GM12878 (cell line): ENCODE data around the gene PLPP7. TPM values are rescaled to one million over a fixed set of nuclear protein-coding genes. Genes with fewer than 3 reads are reported as not detected.

Source experiments
- polyA plus RNA-seq, 11 experiments: library from polyadenylated mRNA; depleted of rRNA in 4 of 11; unstranded in 6 of 11; stranded (reverse) in 5 of 11; fragments of >200 nt; fragmentation: Nextera tagmentation in 4 of 11; fragmentation: Illumina TruSeq in 1 of 11; extraction: Ambion mirVana in 4 of 11; extraction: Trizol in 1 of 11; gene quantifications; 1 replicate in 1 of 11; 2 replicates in 10 of 11; pipeline versions ENCODE4 v1.2.1 to v1.2.3, GENCODE V29; 2011 to 2016; ENCODE audit warnings: inconsistent platforms in 2 of 11, missing spikeins in 2 of 11, low read depth in 1 of 11
- total RNA-seq, 4 experiments: library from RNA; depleted of rRNA in 3 of 4; stranded (reverse); fragments of >200 nt in 3 of 4; fragmentation: Illumina TruSeq in 1 of 4; extraction: Trizol in 1 of 4; gene quantifications; 2 replicates each; pipeline versions ENCODE4 v1.2.1 to v1.2.3, GENCODE V29; 2013 to 2021

PLPP7 gene
- total and polyA plus RNA-seq, 10 of the 15 experiments (the other 5 are each of a cell fraction or from before 2014, with no cell fraction given) = 0.05 to 1.0 (median 0.40) TPM; not detected in 3

Other genes with a start within 250 kb of the PLPP7 start
- not detected in 2 replicates for gene AIF1L, start 193.2 kb upstream of the PLPP7 start, total RNA-seq (2014; rRNA removed)
- not detected in 2 replicates for gene AIF1L, start 193.2 kb upstream of the PLPP7 start, total RNA-seq (2014; rRNA removed; fragmentation: Illumina TruSeq; extraction: Trizol)
- 0.15 TPM in 1 of 2 replicates, not detected in the other for gene AIF1L, start 193.2 kb upstream of the PLPP7 start, total RNA-seq (2021)
- gene AIF1L, start 193.2 kb upstream of the PLPP7 start, polyA plus RNA-seq (2011; rRNA removed) = 0.07 TPM in 1 of 2 replicates, not detected in the other
- not detected in 2 replicates for gene AIF1L, start 193.2 kb upstream of the PLPP7 start, polyA plus RNA-seq (2014; fragmentation: Illumina TruSeq; extraction: Trizol)
- gene AIF1L, start 193.2 kb upstream of the PLPP7 start, polyA plus RNA-seq (2014; fragmentation: Nextera tagmentation; extraction: Ambion mirVana) = not detected
- not detected in 2 replicates for gene AIF1L, start 193.2 kb upstream of the PLPP7 start, polyA plus RNA-seq (2014; rRNA removed)
- under 1 TPM in 1 of 2 experiments, not detected in 1; 0.08 TPM for gene AIF1L, start 193.2 kb upstream of the PLPP7 start, polyA plus RNA-seq (2016; fragmentation: Nextera tagmentation; extraction: Ambion mirVana)
- 11.0 and 16.7 TPM in 2 replicates for gene NUP214, start 164.1 kb upstream of the PLPP7 start, total RNA-seq (2014; rRNA removed)
- 16.2 and 18.6 TPM in 2 replicates for gene NUP214, start 164.1 kb upstream of the PLPP7 start, total RNA-seq (2014; rRNA removed; fragmentation: Illumina TruSeq; extraction: Trizol)
- 53.8 and 54.3 TPM in 2 replicates for gene NUP214, start 164.1 kb upstream of the PLPP7 start, total RNA-seq (2021)
- 6.5 and 11.7 TPM in 2 replicates for gene NUP214, start 164.1 kb upstream of the PLPP7 start, polyA plus RNA-seq (2011; rRNA removed)
- gene NUP214, start 164.1 kb upstream of the PLPP7 start, polyA plus RNA-seq (2014; fragmentation: Illumina TruSeq; extraction: Trizol) = 30.8 and 40.0 TPM in 2 replicates
- gene NUP214, start 164.1 kb upstream of the PLPP7 start, polyA plus RNA-seq (2014; fragmentation: Nextera tagmentation; extraction: Ambion mirVana) = 10 to 100 TPM; 16.9 to 18.3 TPM
- gene NUP214, start 164.1 kb upstream of the PLPP7 start, polyA plus RNA-seq (2014; rRNA removed) = 15.8 and 18.5 TPM in 2 replicates
- 10 to 100 TPM; 27.2 to 34.5 TPM for gene NUP214, start 164.1 kb upstream of the PLPP7 start, polyA plus RNA-seq (2016; fragmentation: Nextera tagmentation; extraction: Ambion mirVana)
- 19.2 and 20.1 TPM in 2 replicates for gene FAM78A, start 13.2 kb upstream of the PLPP7 start, total RNA-seq (2014; rRNA removed)
- 10.5 and 11.0 TPM in 2 replicates for gene FAM78A, start 13.2 kb upstream of the PLPP7 start, total RNA-seq (2014; rRNA removed; fragmentation: Illumina TruSeq; extraction: Trizol)
- gene FAM78A, start 13.2 kb upstream of the PLPP7 start, total RNA-seq (2021) = 25.1 and 25.4 TPM in 2 replicates
- 13.7 and 32.5 TPM in 2 replicates for gene FAM78A, start 13.2 kb upstream of the PLPP7 start, polyA plus RNA-seq (2011; rRNA removed)
- gene FAM78A, start 13.2 kb upstream of the PLPP7 start, polyA plus RNA-seq (2014; fragmentation: Illumina TruSeq; extraction: Trizol) = 5.4 and 13.4 TPM in 2 replicates
- gene FAM78A, start 13.2 kb upstream of the PLPP7 start, polyA plus RNA-seq (2014; fragmentation: Nextera tagmentation; extraction: Ambion mirVana) = under 1 TPM; 0.18 to 0.66 TPM
- gene FAM78A, start 13.2 kb upstream of the PLPP7 start, polyA plus RNA-seq (2014; rRNA removed) = 19.4 and 23.5 TPM in 2 replicates
- 10 to 100 TPM in 1 of 2 experiments, 1 to 10 TPM in 1; 6.7 to 10.1 TPM for gene FAM78A, start 13.2 kb upstream of the PLPP7 start, polyA plus RNA-seq (2016; fragmentation: Nextera tagmentation; extraction: Ambion mirVana)
- gene PRRC2B, start 104.4 kb downstream of the PLPP7 start, total RNA-seq (2014; rRNA removed) = 27.8 and 32.0 TPM in 2 replicates
- gene PRRC2B, start 104.4 kb downstream of the PLPP7 start, total RNA-seq (2014; rRNA removed; fragmentation: Illumina TruSeq; extraction: Trizol) = 21.2 and 21.6 TPM in 2 replicates
- 150 and 155 TPM in 2 replicates for gene PRRC2B, start 104.4 kb downstream of the PLPP7 start, total RNA-seq (2021)
- gene PRRC2B, start 104.4 kb downstream of the PLPP7 start, polyA plus RNA-seq (2011; rRNA removed) = 17.9 and 24.9 TPM in 2 replicates
- 48.9 and 66.0 TPM in 2 replicates for gene PRRC2B, start 104.4 kb downstream of the PLPP7 start, polyA plus RNA-seq (2014; fragmentation: Illumina TruSeq; extraction: Trizol)
- 1 to 10 TPM in 1 of 2 experiments, under 1 TPM in 1; 0.84 to 2.0 TPM for gene PRRC2B, start 104.4 kb downstream of the PLPP7 start, polyA plus RNA-seq (2014; fragmentation: Nextera tagmentation; extraction: Ambion mirVana)
- gene PRRC2B, start 104.4 kb downstream of the PLPP7 start, polyA plus RNA-seq (2014; rRNA removed) = 57.6 and 67.4 TPM in 2 replicates
- gene PRRC2B, start 104.4 kb downstream of the PLPP7 start, polyA plus RNA-seq (2016; fragmentation: Nextera tagmentation; extraction: Ambion mirVana) = 10 to 100 TPM; 28.0 to 29.3 TPM
- gene POMT1, start 213.2 kb downstream of the PLPP7 start, total RNA-seq (2014; rRNA removed) = 13.9 and 16.4 TPM in 2 replicates
- gene POMT1, start 213.2 kb downstream of the PLPP7 start, total RNA-seq (2014; rRNA removed; fragmentation: Illumina TruSeq; extraction: Trizol) = 8.3 and 8.4 TPM in 2 replicates
- gene POMT1, start 213.2 kb downstream of the PLPP7 start, total RNA-seq (2021) = 16.1 and 19.2 TPM in 2 replicates
- gene POMT1, start 213.2 kb downstream of the PLPP7 start, polyA plus RNA-seq (2011; rRNA removed) = 8.3 and 12.7 TPM in 2 replicates
- gene POMT1, start 213.2 kb downstream of the PLPP7 start, polyA plus RNA-seq (2014; fragmentation: Illumina TruSeq; extraction: Trizol) = 5.1 and 9.1 TPM in 2 replicates
- gene POMT1, start 213.2 kb downstream of the PLPP7 start, polyA plus RNA-seq (2014; fragmentation: Nextera tagmentation; extraction: Ambion mirVana) = 1 to 10 TPM; 1.2 to 2.2 TPM
- 15.8 and 20.7 TPM in 2 replicates for gene POMT1, start 213.2 kb downstream of the PLPP7 start, polyA plus RNA-seq (2014; rRNA removed)
- 10 to 100 TPM; 12.5 to 12.7 TPM for gene POMT1, start 213.2 kb downstream of the PLPP7 start, polyA plus RNA-seq (2016; fragmentation: Nextera tagmentation; extraction: Ambion mirVana)
- gene UCK1, start 241.5 kb downstream of the PLPP7 start, total RNA-seq (2014; rRNA removed) = 19.0 and 20.8 TPM in 2 replicates
- gene UCK1, start 241.5 kb downstream of the PLPP7 start, total RNA-seq (2014; rRNA removed; fragmentation: Illumina TruSeq; extraction: Trizol) = 10.0 and 12.8 TPM in 2 replicates
- gene UCK1, start 241.5 kb downstream of the PLPP7 start, total RNA-seq (2021) = 19.2 and 20.6 TPM in 2 replicates
- gene UCK1, start 241.5 kb downstream of the PLPP7 start, polyA plus RNA-seq (2011; rRNA removed) = 12.1 and 16.7 TPM in 2 replicates
- gene UCK1, start 241.5 kb downstream of the PLPP7 start, polyA plus RNA-seq (2014; fragmentation: Illumina TruSeq; extraction: Trizol) = 8.6 and 10.9 TPM in 2 replicates
- gene UCK1, start 241.5 kb downstream of the PLPP7 start, polyA plus RNA-seq (2014; fragmentation: Nextera tagmentation; extraction: Ambion mirVana) = under 1 TPM; 0.31 to 0.88 TPM
- gene UCK1, start 241.5 kb downstream of the PLPP7 start, polyA plus RNA-seq (2014; rRNA removed) = 27.0 and 36.8 TPM in 2 replicates
- gene UCK1, start 241.5 kb downstream of the PLPP7 start, polyA plus RNA-seq (2016; fragmentation: Nextera tagmentation; extraction: Ambion mirVana) = 10 to 100 TPM; 24.0 to 24.3 TPM